Lower lobe of right lung (tissue), 2 donors: ENCODE results near the gene SUN3. TPM values are rescaled to one million over a fixed set of nuclear protein-coding genes. Genes with fewer than 3 reads are reported as not detected.
A peak's percentile ranks its signal among the peaks of the same experiment; 100 is the strongest.
"Not testable (repeated sequence)": the region's sequence is repeated elsewhere in the genome, so short reads cannot be mapped to it uniquely, and the experiment has no call there.

Source experiments
- ATAC-seq, 2 donors: fragments of 200-7000 bp; cut with Tn5 transposase; one replicate each; pipeline ENCODE4 v1.9.1; 2020 to 2022; ENCODE audit warnings: mild to moderate bottlenecking in 2 of 2, moderate library complexity in 2 of 2
- DNase-seq: peaks from one replicate; pipeline ENCODE4 v3.0.0-alpha.2; 2020
- H3K27ac ChIP-seq: fragments of 200-600 bp; one replicate; pipeline ENCODE4 v1.8.0; 2022
- H3K27me3 ChIP-seq: fragments of 200-600 bp; one replicate; pipeline ENCODE4 v1.8.0; 2022; ENCODE audit warnings: low read depth
- H3K36me3 ChIP-seq: fragments of 200-600 bp; one replicate; pipeline ENCODE4 v1.8.0; 2022; ENCODE audit warnings: mild to moderate bottlenecking
- H3K4me1 ChIP-seq: fragments of 200-600 bp; one replicate; pipeline ENCODE4 v1.8.0; 2022
- H3K4me3 ChIP-seq: fragments of 200-600 bp; one replicate; pipeline ENCODE4 v1.8.0; 2022; ENCODE audit warnings: mild to moderate bottlenecking
- H3K9me3 ChIP-seq: fragments of 200-600 bp; one replicate; pipeline ENCODE4 v1.8.0; 2022
- CTCF ChIP-seq: fragments of 200-600 bp; IDR thresholded peaks from one replicate; pipeline ENCODE4 v1.8.0; 2022; ENCODE audit warnings: antibody characterized with exemption, mild to moderate bottlenecking
- intact Hi-C: fragments of 100-400 bp; cut with DNase I; formaldehyde crosslinking; loops from one replicate; pipeline ENCODE4 v1.11.0; 2022
- total RNA-seq: library from RNA; stranded (reverse); fragmentation: NEBNext Ultra II Directional; extraction: Animal tissue kit (Norgen Biotek cat#: 25700); gene quantifications from one replicate; pipeline ENCODE4 v1.2.1, GENCODE V29; 2021
- donor health status: DM: no; HTN: yes; CAD: no; lungs with severe emphysema.

SUN3 gene
- total RNA-seq, 1 donor from 2014 or later = not detected

DNA sequence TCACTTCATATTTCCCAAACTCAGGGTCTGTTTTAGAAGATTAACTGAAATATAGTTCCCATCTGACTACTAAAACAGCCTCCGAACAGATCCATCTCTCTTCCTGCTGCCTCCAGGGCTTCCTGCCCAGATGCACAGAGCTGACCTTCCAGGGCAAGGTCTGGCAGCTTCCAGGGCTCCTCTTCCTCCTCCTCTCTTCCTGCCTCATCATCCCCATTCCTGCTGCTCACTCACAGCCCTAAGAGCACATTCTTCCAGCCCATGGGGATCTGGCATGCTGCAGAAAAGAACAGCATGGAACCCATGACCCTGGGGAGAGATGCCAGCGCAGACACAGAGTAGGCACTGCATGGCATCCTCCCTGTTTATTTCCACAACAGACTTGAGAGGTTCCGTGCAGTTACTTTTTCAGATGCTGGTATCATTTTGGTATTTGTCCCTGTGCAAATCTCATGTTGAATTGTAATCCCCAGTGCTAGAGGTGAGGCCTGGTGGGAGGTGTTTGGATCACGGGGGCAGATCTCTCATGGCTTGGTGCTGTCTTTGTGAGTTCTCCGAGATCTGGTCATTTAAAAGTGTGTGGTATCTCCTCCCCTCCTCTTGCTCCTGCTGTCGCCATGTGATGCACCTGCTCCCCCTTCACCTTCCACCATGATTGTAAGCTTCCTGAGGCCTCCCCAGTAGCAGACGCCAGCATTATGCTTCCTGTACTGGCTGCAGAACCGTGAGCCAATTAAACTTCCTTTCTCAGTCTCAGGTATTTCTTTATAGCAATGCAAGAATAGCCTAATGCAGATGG lies 85.0 kb downstream of the SUN3 start:
- intact Hi-C loops = no loop called here
- no peaks in the 10 kb centered on the region for H3K36me3 ChIP-seq
- H3K4me1 ChIP-seq = peaks cover 31% of the 10 kb centered on the region
- H3K9me3 ChIP-seq = no peaks in the 10 kb centered on the region
- TF ChIP-seq CTCF = no peak
- DNase-seq (no peak), ATAC-seq (no peak)
- H3K27ac ChIP-seq = no peak overlapping the region
- H3K4me3 ChIP-seq = no peak overlapping the region
- H3K27me3 ChIP-seq = no peaks in the 10 kb centered on the region

- H3K36me3 ChIP-seq, H3K9me3 ChIP-seq, ATAC-seq, intact Hi-C loops, H3K27ac ChIP-seq, DNase-seq, H3K27me3 ChIP-seq, H3K4me3 ChIP-seq: not testable (repeated sequence)
- H3K4me1 ChIP-seq = peaks cover 31% of the 10 kb centered on the region
These were observed 86.3 kb downstream of the SUN3 start for GRCh38 chr7:47942651-47943050.

- peak overlapping the region; percentile 57 for H3K27ac ChIP-seq
- no peak for TF ChIP-seq CTCF
- no peaks in the 10 kb centered on the region for H3K36me3 ChIP-seq
- no peaks in the 10 kb centered on the region for H3K27me3 ChIP-seq
- peaks cover 31% of the 10 kb centered on the region for H3K4me1 ChIP-seq
- H3K4me3 ChIP-seq = no peak overlapping the region
- DNase-seq (no peak), ATAC-seq (no peak)
- H3K9me3 ChIP-seq = no peaks in the 10 kb centered on the region
- intact Hi-C loops = no loop called here
These were observed 86.8 kb downstream of the SUN3 start for GRCh38 chr7:47942132-47942531.

DNA sequence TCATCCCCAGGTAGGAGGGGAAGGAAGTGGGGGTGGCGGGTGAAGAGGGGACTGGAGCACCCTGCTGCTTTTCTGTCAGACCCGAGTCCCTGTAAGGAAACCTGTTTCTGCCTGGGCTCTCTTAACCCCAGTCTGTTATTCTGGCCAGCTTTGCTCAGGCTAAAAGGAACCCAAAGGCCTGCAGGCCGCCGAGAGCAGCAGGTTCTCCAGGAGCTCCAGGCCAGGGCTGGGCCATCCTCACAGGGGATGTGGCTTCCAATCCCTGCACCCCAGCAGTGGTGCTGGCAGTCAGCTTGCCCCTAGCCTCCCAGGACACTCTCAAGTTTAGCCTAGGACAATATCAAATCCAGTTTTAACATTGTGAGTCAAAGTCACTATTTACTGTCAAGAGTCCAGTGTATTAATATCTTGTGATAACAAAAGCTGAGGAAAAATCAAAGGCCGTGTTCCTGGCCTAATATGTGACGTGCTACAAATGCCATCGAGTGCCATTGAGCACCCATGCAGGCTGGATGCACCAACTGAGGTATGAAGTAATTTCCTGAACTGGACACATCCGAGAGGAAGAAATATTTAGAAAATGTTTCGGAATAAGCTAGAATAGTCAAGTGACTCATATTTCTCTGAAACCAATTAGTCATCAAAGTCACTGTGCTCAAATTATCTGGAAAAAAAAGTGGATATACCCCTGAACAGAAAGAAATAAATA lies 87.6 kb downstream of the SUN3 start:
- DNase-seq (no peak), ATAC-seq (peak in 1 of 2 donors; percentile 70)
- Histone ChIP-seq H3K36me3 (no peaks in the 10 kb centered on the region), H3K9me3 (no peaks in the 10 kb centered on the region), H3K27ac (peak overlapping the region; percentile 57), H3K4me3 (no peak overlapping the region), H3K4me1 (peaks cover 31% of the 10 kb centered on the region), H3K27me3 (no peaks in the 10 kb centered on the region)
- intact Hi-C loops = no loop called here
- TF ChIP-seq CTCF = no peak

- H3K9me3 ChIP-seq = no peaks in the 10 kb centered on the region
- H3K36me3 ChIP-seq = no peaks in the 10 kb centered on the region
- no peaks in the 10 kb centered on the region for H3K27me3 ChIP-seq
- no peak for DNase-seq
- peaks cover 31% of the 10 kb centered on the region for H3K4me1 ChIP-seq
- ATAC-seq = peak; percentile 39 to 59
- H3K4me3 ChIP-seq = no peak overlapping the region
- H3K27ac ChIP-seq = peak overlapping the region; percentile 57
- intact Hi-C loops = no loop called here
- no peak for TF ChIP-seq CTCF
These were observed 88.6 kb downstream of the SUN3 start for GRCh38 chr7:47940088-47941013.
